PC-3 (cell line): ENCODE measurements around the gene ARHGEF17. TPM values are rescaled to one million over a fixed set of nuclear protein-coding genes. Genes with fewer than 3 reads are reported as not detected.

ENCODE experiments used
- ATAC-seq: fragments of 200-7000 bp; cut with Tn5 transposase; 2 replicates; pipeline ENCODE4 v1.9.1; 2020; ENCODE audit warnings: mild to moderate bottlenecking, moderate library complexity
- BruUV-seq: library from RNA; stranded (reverse); fragments of 400-500 nt; replicated peaks from 2 replicates; lab custom pipeline; 2021; lab: Mats Ljungman, UMichigan
- CTCF ChIA-PET: fragments of 300-600 bp; sonication (Branson Sonifier 250); formaldehyde crosslinking; loops from one replicate; lab custom pipeline; 2022; ENCODE audit warnings: antibody characterized with exemption; lab: Charles Lee
- POLR2A ChIA-PET: fragments of 300-600 bp; sonication (Branson Sonifier 250); formaldehyde crosslinking; loops from one replicate; lab custom pipeline; 2022; ENCODE audit warnings: antibody characterized with exemption; ENCODE audit not compliant: unreplicated experiment; lab: Charles Lee
- DNase-seq: peaks from one replicate; pipeline ENCODE4 v3.0.0-alpha.2; 2015
- H2AFZ ChIP-seq: fragments of 300-600 bp; sonication (generic); 2 replicates; pipeline ENCODE4 v1.6.0; 2016; ENCODE audit warnings: antibody characterized with exemption, low read length
- H3F3A ChIP-seq: fragments of 300-600 bp; sonication (generic); one replicate; pipeline ENCODE4 v1.6.0; 2017; ENCODE audit warnings: antibody characterized with exemption, low read length, control low read depth, mild to moderate bottlenecking; ENCODE audit not compliant: unreplicated experiment
- H3K27ac ChIP-seq: fragments of 300-600 bp; sonication (generic); 2 replicates; pipeline ENCODE4 v1.5.1; 2016; ENCODE audit warnings: mild to moderate bottlenecking, low read length
- H3K27me3 ChIP-seq: fragments of 300-600 bp; sonication (generic); 2 replicates; pipeline ENCODE4 v1.6.1; 2016; ENCODE audit warnings: low read length, mixed read lengths
- H3K36me3 ChIP-seq: fragments of 300-600 bp; sonication (generic); 2 replicates; pipeline ENCODE4 v1.6.1; 2016; ENCODE audit warnings: low read depth, mixed run types, low read length, mixed read lengths
- H3K4me1 ChIP-seq: fragments of 300-600 bp; sonication (generic); 2 replicates; pipeline ENCODE4 v1.5.1; 2016; ENCODE audit warnings: low read length; ENCODE audit not compliant: insufficient read depth
- H3K4me2 ChIP-seq: fragments of 300-600 bp; sonication (generic); 2 replicates; pipeline ENCODE4 v1.6.0; 2016; ENCODE audit warnings: low read length
- H3K4me3 ChIP-seq: fragments of 300-600 bp; sonication (generic); 2 replicates; pipeline ENCODE4 v1.5.1; 2016; ENCODE audit warnings: mild to moderate bottlenecking, low read length, mixed read lengths
- H3K79me2 ChIP-seq: fragments of 300-600 bp; sonication (generic); 2 replicates; pipeline ENCODE4 v1.6.1; 2017; ENCODE audit warnings: low read length, mixed read lengths
- H3K9ac ChIP-seq: fragments of 300-600 bp; sonication (generic); 2 replicates; pipeline ENCODE4 v1.6.0; 2016; ENCODE audit warnings: mild to moderate bottlenecking, low read length
- H3K9me2 ChIP-seq: fragments of 300-600 bp; sonication (generic); replicated peaks from 2 replicates; pipeline ENCODE4 v1.6.1; 2016; ENCODE audit warnings: mixed run types, low read length, mixed read lengths
- H3K9me3 ChIP-seq: fragments of 300-600 bp; sonication (generic); 2 replicates; pipeline ENCODE4 v1.6.1; 2016; ENCODE audit warnings: low read length, mixed read lengths
- H4K20me1 ChIP-seq: fragments of 300-600 bp; sonication (generic); 2 replicates; pipeline ENCODE4 v1.6.1; 2016; ENCODE audit warnings: low read length, mixed read lengths
- CTCF ChIP-seq: fragments of 300-600 bp; sonication (generic); conservative IDR thresholded peaks from 2 replicates; pipeline ENCODE4 v1.5.1; 2017; ENCODE audit warnings: antibody characterized with exemption, low read depth, mild to moderate bottlenecking, low read length
- EZH2 ChIP-seq: fragments of 300-600 bp; sonication (generic); IDR thresholded peaks from one replicate; pipeline ENCODE4 v1.6.1; 2017; ENCODE audit warnings: antibody characterized with exemption, mild to moderate bottlenecking, low read length; ENCODE audit not compliant: unreplicated experiment
- EZH2phosphoT487 ChIP-seq: fragments of 300-600 bp; sonication (generic); IDR thresholded peaks from 2 replicates; pipeline ENCODE4 v1.6.1; 2018; ENCODE audit warnings: mild to moderate bottlenecking, antibody characterized with exemption, low read length, borderline replicate concordance
- intact Hi-C: fragments of 100-400 bp; cut with micrococcal nuclease; formaldehyde crosslinking; loops from 2 replicates; pipeline ENCODE4 v1.9.0; 2023
- total RNA-seq: library from RNA; depleted of rRNA; stranded (reverse); fragments of >200 nt; gene quantifications from 2 replicates; pipeline ENCODE4 v1.2.3, GENCODE V29; 2014

ARHGEF17 gene
- total RNA-seq, 1 experiment from 2014 or later = 6.2 TPM

- no peaks in the 10 kb centered on the region for H3K27me3 ChIP-seq
- no peaks in the 10 kb centered on the region for H3K9me3 ChIP-seq
- CTCF ChIA-PET = no interaction called here
- no peaks in the 10 kb centered on the region for H3K4me1 ChIP-seq
- POLR2A ChIA-PET = no interaction called here
- H3K9me2 ChIP-seq = no peaks in the 10 kb centered on the region
- H4K20me1 ChIP-seq = no peaks in the 10 kb centered on the region
- intact Hi-C loops = loop anchor here (10.0 kb wide), 1 partner anchor 357 kb away; no protein-coding TSS in a partner anchor
- no peaks in the 10 kb centered on the region for H3K79me2 ChIP-seq
- H2AFZ ChIP-seq = no peak overlapping the region
- H3K9ac ChIP-seq = no peak overlapping the region
- DNase-seq (no peak), ATAC-seq (no peak)
- TF ChIP-seq CTCF = no peak
- no peak for TF ChIP-seq EZH2
- no peak for TF ChIP-seq EZH2phosphoT487
- H3K27ac ChIP-seq = no peak overlapping the region
- H3K4me2 ChIP-seq = no peak overlapping the region
- no TSS peak for BruUV-seq
- no peak overlapping the region for H3K4me3 ChIP-seq
- H3K36me3 ChIP-seq = no peaks in the 10 kb centered on the region
- H3F3A ChIP-seq = no peaks in the 10 kb centered on the region
These were observed 26.0 kb upstream of the ARHGEF17 start for GRCh38 chr11:73281796-73282660.

- BruUV-seq = no TSS peak
- ChIA-PET POLR2A (no interaction called here), CTCF (no interaction called here)
- no peak for ATAC-seq
- Histone ChIP-seq H2AFZ (no peak overlapping the region), H3K27me3 (no peaks in the 10 kb centered on the region), H3F3A (no peaks in the 10 kb centered on the region), H3K79me2 (no peaks in the 10 kb centered on the region), H3K9me3 (no peaks in the 10 kb centered on the region), H3K4me3 (no peak overlapping the region), H3K9me2 (no peaks in the 10 kb centered on the region), H3K4me2 (no peak overlapping the region), H4K20me1 (no peaks in the 10 kb centered on the region), H3K27ac (no peak overlapping the region), H3K4me1 (peaks cover under 1% of the 10 kb centered on the region; the same call in 1 of the 2 replicates), H3K36me3 (no peaks in the 10 kb centered on the region), H3K9ac (no peak overlapping the region)
- TF ChIP-seq EZH2 (no peak), CTCF (no peak), EZH2phosphoT487 (no peak)
- intact Hi-C loops = loop anchor here (10.0 kb wide), 1 partner anchor 359 kb away; no protein-coding TSS in a partner anchor
- no peak for DNase-seq
These were observed 24.6 kb upstream of the ARHGEF17 start for GRCh38 chr11:73283276-73284000.
